Osteoblast (primary cell): ENCODE measurements around the gene SGPL1. TPM values are rescaled to one million over a fixed set of nuclear protein-coding genes. Genes with fewer than 3 reads are reported as not detected.

Source experiments
- DNase-seq: peaks from one replicate; pipeline ENCODE4 v3.0.0; 2011; ENCODE audit warnings: low spot score, mixed read lengths; ENCODE audit not compliant: insufficient read length; ENCODE audit errors: missing footprints
- H2AFZ ChIP-seq: 2 replicates; pipeline ENCODE4 v1.6.0; 2011; ENCODE audit warnings: mild to moderate bottlenecking, low read length
- H3K27ac ChIP-seq: 2 replicates; pipeline ENCODE4 v1.5.1; 2011; ENCODE audit warnings: mild to moderate bottlenecking, low read depth, low read length, moderate library complexity
- H3K27me3 ChIP-seq: 2 replicates; pipeline ENCODE4 v1.6.0; 2012; ENCODE audit warnings: mild to moderate bottlenecking, control low read depth, inconsistent platforms, low read length, moderate library complexity; ENCODE audit not compliant: insufficient read depth
- H3K36me3 ChIP-seq: 2 replicates; pipeline ENCODE4 v1.5.1; 2011; ENCODE audit warnings: mild to moderate bottlenecking, low read length, control low read depth, moderate library complexity; ENCODE audit not compliant: insufficient read depth
- H3K4me1 ChIP-seq: 2 replicates; pipeline ENCODE4 v1.5.1; 2011; ENCODE audit warnings: mild to moderate bottlenecking, low read length, control low read depth, moderate library complexity; ENCODE audit not compliant: insufficient read depth
- H3K4me2 ChIP-seq: 2 replicates; pipeline ENCODE4 v1.6.0; 2011; ENCODE audit warnings: mild to moderate bottlenecking, low read length; ENCODE audit not compliant: insufficient read depth
- H3K4me3 ChIP-seq: fragments of 200-600 bp; sonication (generic); 3 replicates; pipeline ENCODE4 v1.5.1; 2012; ENCODE audit warnings: mild to moderate bottlenecking, low read length, inconsistent platforms; ENCODE audit not compliant: insufficient read depth
- H3K79me2 ChIP-seq: 2 replicates; pipeline ENCODE4 v1.6.0; 2012; ENCODE audit warnings: mild to moderate bottlenecking, low read length, control low read depth, inconsistent platforms; ENCODE audit not compliant: insufficient read depth
- H3K9me3 ChIP-seq: 2 replicates; pipeline ENCODE4 v1.5.1; 2011; ENCODE audit warnings: low read depth, low read length, control low read depth
- H4K20me1 ChIP-seq: 2 replicates; pipeline ENCODE4 v1.6.0; 2012; ENCODE audit warnings: mild to moderate bottlenecking, low read length, control low read depth; ENCODE audit not compliant: insufficient read depth
- total RNA-seq: library from RNA; depleted of rRNA; stranded (reverse); fragments of >200 nt; gene quantifications from 2 replicates; pipeline ENCODE4 v1.2.3, GENCODE V29; 2012
- TF ChIP-seq, protein P1 (sequence below): IDR thresholded peaks from 2 replicates; pipeline ENCODE4 v1.5.1; 2011; ENCODE audit warnings: mild to moderate bottlenecking, low read depth, low read length, moderate library complexity; ENCODE audit errors: extremely low read depth

The SGPL1 gene
- total RNA-seq, 1 donor = 47.4 TPM

DNA sequence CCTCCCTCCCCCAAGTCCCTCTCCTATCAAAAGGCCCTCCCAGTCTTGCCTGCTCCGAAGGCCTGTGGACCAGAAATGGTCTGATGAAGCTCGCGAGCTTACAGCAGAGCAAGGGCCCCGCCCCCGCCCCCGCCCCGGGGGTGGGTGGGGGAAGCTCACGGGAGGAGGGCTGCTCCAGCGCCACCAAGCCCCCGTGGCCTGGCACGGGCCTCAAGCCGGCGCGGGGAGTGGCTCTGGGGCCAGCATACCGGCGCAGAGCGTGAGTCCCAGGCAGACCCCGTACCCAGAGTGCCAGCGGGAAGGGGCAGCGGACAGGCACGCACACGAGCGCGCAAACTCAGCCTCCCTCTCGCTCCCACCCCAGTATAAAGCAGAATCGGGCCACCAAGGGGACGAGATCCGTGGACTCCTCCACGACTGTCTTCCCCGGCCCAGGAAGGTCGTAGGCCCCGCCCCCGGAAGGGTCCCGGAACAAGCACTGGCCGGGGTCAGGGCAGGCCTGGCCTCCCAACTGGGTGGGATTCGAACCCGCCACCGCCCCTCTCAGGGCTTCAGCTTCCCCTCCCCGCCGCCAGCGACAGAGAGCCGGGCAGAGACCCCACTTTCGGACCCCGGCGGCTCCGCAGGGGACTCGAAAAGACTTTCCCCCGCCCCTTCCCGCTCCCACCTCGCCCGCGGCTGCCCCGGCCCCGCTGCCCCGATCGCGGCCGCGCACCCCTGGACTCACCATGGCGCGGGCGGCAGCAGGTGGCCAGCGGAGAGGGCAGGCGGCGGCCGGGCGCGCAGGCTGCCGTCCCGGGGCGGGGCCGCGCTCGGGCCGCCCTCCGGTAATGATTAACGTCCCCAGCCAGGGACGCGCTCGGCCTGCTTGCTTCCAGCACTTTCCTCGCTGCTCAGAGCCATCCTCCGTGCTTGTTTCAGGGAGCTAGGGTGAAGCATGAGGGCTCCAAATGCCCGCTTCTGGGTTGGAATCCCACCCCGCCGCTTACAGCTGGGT, 72.4 kb downstream of the SGPL1 start, which contains the start of gene PCBD1:
TSS of gene PCBD1 (minus strand) at position 762 of the 997 bp plus-strand sequence. CDS start at position 730, 32 bp downstream.
- Histone ChIP-seq H3K27me3 (no peaks in the 10 kb centered on the region), H3K4me1 (peaks cover 10% of the 10 kb centered on the region), H3K4me2 (peak within 1 kb of the TSS; percentile 63), H4K20me1 (no peaks in the 10 kb centered on the region), H3K36me3 (peaks cover 7% of the 10 kb centered on the region), H2AFZ (peak within 1 kb of the TSS; percentile 85), H3K4me3 (peak within 1 kb of the TSS; percentile 82), H3K79me2 (no peaks in the 10 kb centered on the region), H3K27ac (no peak within 1 kb of the TSS), H3K9me3 (no peaks in the 10 kb centered on the region)
- peak; percentile 95 for DNase-seq
- TF ChIP-seq, protein P1, sequence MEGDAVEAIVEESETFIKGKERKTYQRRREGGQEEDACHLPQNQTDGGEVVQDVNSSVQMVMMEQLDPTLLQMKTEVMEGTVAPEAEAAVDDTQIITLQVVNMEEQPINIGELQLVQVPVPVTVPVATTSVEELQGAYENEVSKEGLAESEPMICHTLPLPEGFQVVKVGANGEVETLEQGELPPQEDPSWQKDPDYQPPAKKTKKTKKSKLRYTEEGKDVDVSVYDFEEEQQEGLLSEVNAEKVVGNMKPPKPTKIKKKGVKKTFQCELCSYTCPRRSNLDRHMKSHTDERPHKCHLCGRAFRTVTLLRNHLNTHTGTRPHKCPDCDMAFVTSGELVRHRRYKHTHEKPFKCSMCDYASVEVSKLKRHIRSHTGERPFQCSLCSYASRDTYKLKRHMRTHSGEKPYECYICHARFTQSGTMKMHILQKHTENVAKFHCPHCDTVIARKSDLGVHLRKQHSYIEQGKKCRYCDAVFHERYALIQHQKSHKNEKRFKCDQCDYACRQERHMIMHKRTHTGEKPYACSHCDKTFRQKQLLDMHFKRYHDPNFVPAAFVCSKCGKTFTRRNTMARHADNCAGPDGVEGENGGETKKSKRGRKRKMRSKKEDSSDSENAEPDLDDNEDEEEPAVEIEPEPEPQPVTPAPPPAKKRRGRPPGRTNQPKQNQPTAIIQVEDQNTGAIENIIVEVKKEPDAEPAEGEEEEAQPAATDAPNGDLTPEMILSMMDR = no peak

DNA sequence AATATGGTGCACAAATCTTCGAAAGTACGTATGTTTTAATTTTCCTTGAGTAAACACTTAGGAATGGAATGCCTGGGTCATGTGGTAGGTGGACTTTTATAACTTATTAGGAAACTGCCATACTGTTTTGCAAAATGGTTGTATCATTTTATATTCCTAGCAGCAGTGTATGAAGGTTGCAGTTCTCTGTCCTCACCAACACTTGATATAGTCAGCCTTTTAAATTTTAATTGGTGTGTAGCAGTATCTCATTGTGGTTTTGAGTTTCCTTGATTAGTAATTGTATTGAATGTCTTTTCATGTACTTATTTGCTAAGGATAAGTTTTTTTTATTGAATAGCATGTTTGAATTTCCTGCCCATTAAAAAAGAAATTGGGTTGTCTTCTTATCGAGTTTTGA, 73.5 kb downstream of the SGPL1 start:
- peaks cover 7% of the 10 kb centered on the region for H3K36me3 ChIP-seq
- peaks cover 10% of the 10 kb centered on the region for H3K4me1 ChIP-seq
- no peaks in the 10 kb centered on the region for H4K20me1 ChIP-seq
- H3K27ac ChIP-seq = no peak overlapping the region
- H3K9me3 ChIP-seq = no peaks in the 10 kb centered on the region
- no peak overlapping the region for H2AFZ ChIP-seq
- TF ChIP-seq, protein P1 = no peak
- H3K79me2 ChIP-seq = no peaks in the 10 kb centered on the region
- H3K4me3 ChIP-seq = no peak overlapping the region
- H3K27me3 ChIP-seq = no peaks in the 10 kb centered on the region
- no peak for DNase-seq
- no peak overlapping the region for H3K4me2 ChIP-seq

DNA sequence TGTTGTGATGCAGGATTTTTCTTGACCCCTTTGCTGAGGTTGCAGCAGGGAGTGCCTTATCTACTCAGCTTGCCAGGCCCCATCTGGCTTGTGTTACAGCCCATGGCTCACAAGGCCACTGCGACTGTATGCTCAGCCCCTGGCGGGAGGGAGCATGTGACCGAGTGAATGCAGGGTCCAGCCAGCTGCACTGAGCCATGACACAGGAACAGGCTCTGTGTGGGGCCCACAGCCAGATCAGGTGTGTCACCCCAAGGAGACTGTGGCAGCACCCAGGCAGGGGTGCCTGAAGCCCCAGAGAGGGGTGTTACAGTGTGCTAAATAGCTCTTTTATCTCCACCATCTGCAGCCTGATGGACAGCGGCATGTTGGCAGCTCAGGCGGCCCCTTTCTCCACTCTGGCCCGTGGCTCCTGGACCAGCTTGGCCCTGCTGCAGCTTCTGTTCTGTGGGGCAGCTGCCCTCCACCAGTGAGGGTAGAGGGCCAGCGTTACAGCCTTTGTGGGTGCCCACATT, 75.2 kb downstream of the SGPL1 start:
- no peak overlapping the region for H3K4me3 ChIP-seq
- no peak overlapping the region for H3K27ac ChIP-seq
- H3K79me2 ChIP-seq = no peaks in the 10 kb centered on the region
- H4K20me1 ChIP-seq = no peaks in the 10 kb centered on the region
- H3K4me1 ChIP-seq = peaks cover 10% of the 10 kb centered on the region
- DNase-seq = no peak
- H3K27me3 ChIP-seq = peaks cover 3% of the 10 kb centered on the region
- no peak overlapping the region for H3K4me2 ChIP-seq
- TF ChIP-seq, protein P1 = no peak
- no peak overlapping the region for H2AFZ ChIP-seq
- no peaks in the 10 kb centered on the region for H3K9me3 ChIP-seq
- H3K36me3 ChIP-seq = no peaks in the 10 kb centered on the region

DNA sequence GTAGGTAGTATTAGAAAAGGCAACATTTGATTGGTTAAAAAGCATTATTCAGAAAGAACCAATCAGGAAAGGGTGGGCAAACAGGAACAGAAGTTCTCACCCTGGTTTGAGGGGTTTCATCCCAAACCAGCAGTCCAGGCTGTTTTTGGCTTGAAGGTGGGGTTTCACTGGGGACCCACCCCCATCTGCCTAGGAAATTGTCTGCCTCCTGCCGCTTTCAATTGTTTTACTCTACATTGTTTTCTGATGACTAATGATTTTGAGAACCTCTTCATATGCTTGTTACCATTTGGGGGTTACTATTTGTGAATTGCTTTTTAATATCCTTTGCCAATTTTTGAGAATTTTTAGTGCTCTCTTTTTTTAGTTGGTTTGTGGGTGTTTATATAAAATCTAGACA, 75.9 kb downstream of the SGPL1 start:
- Histone ChIP-seq H3K27ac (no peak overlapping the region), H3K79me2 (no peaks in the 10 kb centered on the region), H4K20me1 (no peaks in the 10 kb centered on the region), H3K36me3 (no peaks in the 10 kb centered on the region), H3K4me3 (no peak overlapping the region), H3K27me3 (peaks cover 8% of the 10 kb centered on the region), H3K4me1 (peaks cover 10% of the 10 kb centered on the region), H2AFZ (no peak overlapping the region), H3K9me3 (no peaks in the 10 kb centered on the region), H3K4me2 (no peak overlapping the region)
- DNase-seq = peak; percentile 69
- TF ChIP-seq, protein P1 = no peak
